WTC11 (cell line): ENCODE results near the gene ZNF540. TPM values are rescaled to one million over a fixed set of nuclear protein-coding genes. Genes with fewer than 3 reads are reported as not detected.
A peak's percentile ranks its signal among the peaks of the same experiment; 100 is the strongest.

Experiments used
- ATAC-seq: fragments of 200-7000 bp; cut with Tn5 transposase; 2 replicates; pipeline ENCODE4 v1.10.0; 2021; ENCODE audit warnings: mild to moderate bottlenecking, moderate library complexity
- CTCF ChIA-PET: fragments of 300-600 bp; sonication (Branson Sonifier 250); formaldehyde crosslinking; loops from one replicate; lab custom pipeline; 2021; ENCODE audit warnings: antibody characterized with exemption; lab: Charles Lee
- POLR2A ChIA-PET: fragments of 350-600 bp; sonication (Branson Sonifier 250); formaldehyde crosslinking; loops from one replicate; lab custom pipeline; 2021; ENCODE audit warnings: antibody characterized with exemption; lab: Charles Lee
- DNase-seq: peaks from one replicate; pipeline ENCODE4 v3.0.0; 2021; ENCODE audit warnings: low spot score
- H3K27ac Mint-ChIP-seq: 2 replicates; pipeline ENCODE4 v1.8.0; 2021; ENCODE audit warnings: mixed read lengths
- H3K27me3 Mint-ChIP-seq: 2 replicates; pipeline ENCODE4 v1.8.0; 2021; ENCODE audit warnings: low read depth, mild to moderate bottlenecking, moderate library complexity, mixed read lengths
- H3K36me3 Mint-ChIP-seq: 2 replicates; pipeline ENCODE4 v1.8.0; 2021; ENCODE audit warnings: mixed read lengths
- H3K4me1 Mint-ChIP-seq: 2 replicates; pipeline ENCODE4 v1.8.0; 2022; ENCODE audit warnings: mixed read lengths
- H3K4me3 Mint-ChIP-seq: 2 replicates; pipeline ENCODE4 v1.8.0; 2021; ENCODE audit warnings: mild to moderate bottlenecking, moderate library complexity, mixed read lengths
- H3K9me3 Mint-ChIP-seq: 2 replicates; pipeline ENCODE4 v1.8.0; 2021; ENCODE audit warnings: mixed read lengths
- AFF4 ChIP-seq: sonication (generic); formaldehyde crosslinking; IDR thresholded peaks from 2 replicates; pipeline ENCODE4 v1.8.1; 2023; ENCODE audit warnings: mild to moderate bottlenecking, missing genetic modification reagents, borderline replicate concordance
- CREM ChIP-seq: sonication (generic); formaldehyde crosslinking; IDR thresholded peaks from 2 replicates; pipeline ENCODE4 v1.8.1; 2022; ENCODE audit warnings: mild to moderate bottlenecking, missing genetic modification reagents, moderate library complexity
- ESRRA ChIP-seq: sonication (generic); formaldehyde crosslinking; IDR thresholded peaks from 2 replicates; pipeline ENCODE4 v1.8.1; 2022; ENCODE audit warnings: mild to moderate bottlenecking, missing genetic modification reagents, borderline replicate concordance
- ETV6 ChIP-seq: sonication (generic); formaldehyde crosslinking; IDR thresholded peaks from 2 replicates; pipeline ENCODE4 v1.8.1; 2022; ENCODE audit warnings: mild to moderate bottlenecking, missing genetic modification reagents
- FOXP1 ChIP-seq: sonication (generic); formaldehyde crosslinking; IDR thresholded peaks from 2 replicates; pipeline ENCODE4 v1.8.0; 2022; ENCODE audit warnings: missing genetic modification reagents, mild to moderate bottlenecking, moderate library complexity, borderline replicate concordance
- KAT7 ChIP-seq: sonication (generic); formaldehyde crosslinking; IDR thresholded peaks from 2 replicates; pipeline ENCODE4 v1.8.1; 2023; ENCODE audit warnings: missing genetic modification reagents, mild to moderate bottlenecking, borderline replicate concordance
- MXD4 ChIP-seq: fragments of 250-450 bp; sonication (Bioruptor Pico); IDR thresholded peaks from 2 replicates; pipeline ENCODE4 v1.8.0; 2021; ENCODE audit warnings: mild to moderate bottlenecking, moderate library complexity, borderline replicate concordance
- PRDM15 ChIP-seq: sonication (generic); formaldehyde crosslinking; IDR thresholded peaks from 2 replicates; pipeline ENCODE4 v1.8.0; 2022; ENCODE audit warnings: missing genetic modification reagents
- SOX15 ChIP-seq: fragments of 250-450 bp; sonication (Bioruptor Pico); IDR thresholded peaks from 2 replicates; pipeline ENCODE4 v1.9.0; 2021; ENCODE audit warnings: mild to moderate bottlenecking
- ZNF219 ChIP-seq: sonication (generic); formaldehyde crosslinking; IDR thresholded peaks from 2 replicates; pipeline ENCODE4 v1.8.0; 2023; ENCODE audit warnings: missing genetic modification reagents, mild to moderate bottlenecking, borderline replicate concordance
- ZNF416 ChIP-seq: fragments of 250-450 bp; sonication (Bioruptor Pico); IDR thresholded peaks from 2 replicates; pipeline ENCODE4 v1.9.0; 2021; ENCODE audit warnings: mild to moderate bottlenecking, inconsistent platforms
- total RNA-seq: library from RNA; stranded (reverse); gene quantifications from 3 replicates; pipeline ENCODE4 v1.2.3, GENCODE V29; 2021
- TF ChIP-seq, protein P1 (sequence below): sonication (generic); formaldehyde crosslinking; IDR thresholded peaks from 2 replicates; pipeline ENCODE4 v1.8.1; 2023; ENCODE audit warnings: mild to moderate bottlenecking, missing genetic modification reagents
- TF ChIP-seq, protein P2 (sequence below): sonication (generic); formaldehyde crosslinking; IDR thresholded peaks from 2 replicates; pipeline ENCODE4 v1.8.0; 2023; ENCODE audit warnings: missing genetic modification reagents
- TF ChIP-seq, protein P3 (sequence below): sonication (generic); formaldehyde crosslinking; conservative IDR thresholded peaks from 2 replicates; pipeline ENCODE4 v1.8.1; 2022; ENCODE audit warnings: mild to moderate bottlenecking, missing genetic modification reagents
- TF ChIP-seq, protein P4 (sequence below): sonication (generic); formaldehyde crosslinking; IDR thresholded peaks from 2 replicates; pipeline ENCODE4 v1.8.0; 2022; ENCODE audit warnings: mild to moderate bottlenecking, missing genetic modification reagents
- TF ChIP-seq, protein P5 (sequence below): sonication (generic); formaldehyde crosslinking; IDR thresholded peaks from 2 replicates; pipeline ENCODE4 v1.8.0; 2022; ENCODE audit warnings: mild to moderate bottlenecking, missing genetic modification reagents
- TF ChIP-seq, protein P6 (sequence below): sonication (generic); formaldehyde crosslinking; IDR thresholded peaks from 2 replicates; pipeline ENCODE4 v1.8.0; 2023; ENCODE audit warnings: missing genetic modification reagents, mild to moderate bottlenecking, borderline replicate concordance

The ZNF540 gene
- total RNA-seq, 1 experiment from 2014 or later: 0.28 TPM

- H3K9me3 Mint-ChIP-seq: no peaks in the 10 kb centered on the region
- peak overlapping the region; percentile 92 for H3K27ac Mint-ChIP-seq
- no peaks in the 10 kb centered on the region for H3K36me3 Mint-ChIP-seq
- ATAC-seq (peak; percentile 82), DNase-seq (peak; percentile 82)
- H3K27me3 Mint-ChIP-seq: peaks cover 40% of the 10 kb centered on the region
- CTCF ChIA-PET: no interaction called here
- POLR2A ChIA-PET: no interaction called here
- H3K4me1 Mint-ChIP-seq: peaks cover 17% of the 10 kb centered on the region
- H3K4me3 Mint-ChIP-seq: peak overlapping the region; percentile 82
- no peak for TF ChIP-seq KAT7
- TF ChIP-seq, protein P1, sequence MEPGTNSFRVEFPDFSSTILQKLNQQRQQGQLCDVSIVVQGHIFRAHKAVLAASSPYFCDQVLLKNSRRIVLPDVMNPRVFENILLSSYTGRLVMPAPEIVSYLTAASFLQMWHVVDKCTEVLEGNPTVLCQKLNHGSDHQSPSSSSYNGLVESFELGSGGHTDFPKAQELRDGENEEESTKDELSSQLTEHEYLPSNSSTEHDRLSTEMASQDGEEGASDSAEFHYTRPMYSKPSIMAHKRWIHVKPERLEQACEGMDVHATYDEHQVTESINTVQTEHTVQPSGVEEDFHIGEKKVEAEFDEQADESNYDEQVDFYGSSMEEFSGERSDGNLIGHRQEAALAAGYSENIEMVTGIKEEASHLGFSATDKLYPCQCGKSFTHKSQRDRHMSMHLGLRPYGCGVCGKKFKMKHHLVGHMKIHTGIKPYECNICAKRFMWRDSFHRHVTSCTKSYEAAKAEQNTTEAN (CRISPR knock-in tag): peak; percentile 80; the same call in 1 of the 2 replicates
- peak; percentile 77 for TF ChIP-seq ETV6 (CRISPR knock-in tag)
- peak; percentile 74; the same call in 1 of the 2 replicates for TF ChIP-seq FOXP1
- no peak for TF ChIP-seq SOX15 (CRISPR knock-in tag)
- TF ChIP-seq, protein P2, sequence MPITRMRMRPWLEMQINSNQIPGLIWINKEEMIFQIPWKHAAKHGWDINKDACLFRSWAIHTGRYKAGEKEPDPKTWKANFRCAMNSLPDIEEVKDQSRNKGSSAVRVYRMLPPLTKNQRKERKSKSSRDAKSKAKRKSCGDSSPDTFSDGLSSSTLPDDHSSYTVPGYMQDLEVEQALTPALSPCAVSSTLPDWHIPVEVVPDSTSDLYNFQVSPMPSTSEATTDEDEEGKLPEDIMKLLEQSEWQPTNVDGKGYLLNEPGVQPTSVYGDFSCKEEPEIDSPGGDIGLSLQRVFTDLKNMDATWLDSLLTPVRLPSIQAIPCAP (CRISPR knock-in tag): 0 out of 2 replicates have a peak, but pooled peaks have one; percentile 31
- no peak for TF ChIP-seq ZNF219 (CRISPR knock-in tag)
- TF ChIP-seq AFF4: no peak
- no peak for TF ChIP-seq MXD4
- TF ChIP-seq, protein P3, sequence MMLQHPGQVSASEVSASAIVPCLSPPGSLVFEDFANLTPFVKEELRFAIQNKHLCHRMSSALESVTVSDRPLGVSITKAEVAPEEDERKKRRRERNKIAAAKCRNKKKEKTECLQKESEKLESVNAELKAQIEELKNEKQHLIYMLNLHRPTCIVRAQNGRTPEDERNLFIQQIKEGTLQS: no peak
- TF ChIP-seq, protein P4, sequence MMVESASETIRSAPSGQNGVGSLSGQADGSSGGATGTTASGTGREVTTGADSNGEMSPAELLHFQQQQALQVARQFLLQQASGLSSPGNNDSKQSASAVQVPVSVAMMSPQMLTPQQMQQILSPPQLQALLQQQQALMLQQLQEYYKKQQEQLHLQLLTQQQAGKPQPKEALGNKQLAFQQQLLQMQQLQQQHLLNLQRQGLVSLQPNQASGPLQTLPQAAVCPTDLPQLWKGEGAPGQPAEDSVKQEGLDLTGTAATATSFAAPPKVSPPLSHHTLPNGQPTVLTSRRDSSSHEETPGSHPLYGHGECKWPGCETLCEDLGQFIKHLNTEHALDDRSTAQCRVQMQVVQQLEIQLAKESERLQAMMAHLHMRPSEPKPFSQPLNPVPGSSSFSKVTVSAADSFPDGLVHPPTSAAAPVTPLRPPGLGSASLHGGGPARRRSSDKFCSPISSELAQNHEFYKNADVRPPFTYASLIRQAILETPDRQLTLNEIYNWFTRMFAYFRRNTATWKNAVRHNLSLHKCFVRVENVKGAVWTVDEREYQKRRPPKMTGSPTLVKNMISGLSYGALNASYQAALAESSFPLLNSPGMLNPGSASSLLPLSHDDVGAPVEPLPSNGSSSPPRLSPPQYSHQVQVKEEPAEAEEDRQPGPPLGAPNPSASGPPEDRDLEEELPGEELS: peak; percentile 64; the same call in 1 of the 2 replicates
- TF ChIP-seq ZNF416 (CRISPR knock-in tag): no peak
- no peak for TF ChIP-seq PRDM15
- TF ChIP-seq CREM (CRISPR knock-in tag): no peak; the same call in 1 of the 2 replicates
- TF ChIP-seq, protein P5, sequence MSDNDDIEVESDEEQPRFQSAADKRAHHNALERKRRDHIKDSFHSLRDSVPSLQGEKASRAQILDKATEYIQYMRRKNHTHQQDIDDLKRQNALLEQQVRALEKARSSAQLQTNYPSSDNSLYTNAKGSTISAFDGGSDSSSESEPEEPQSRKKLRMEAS: peak; percentile 78; the same call in 1 of the 2 replicates
- TF ChIP-seq, protein P6, sequence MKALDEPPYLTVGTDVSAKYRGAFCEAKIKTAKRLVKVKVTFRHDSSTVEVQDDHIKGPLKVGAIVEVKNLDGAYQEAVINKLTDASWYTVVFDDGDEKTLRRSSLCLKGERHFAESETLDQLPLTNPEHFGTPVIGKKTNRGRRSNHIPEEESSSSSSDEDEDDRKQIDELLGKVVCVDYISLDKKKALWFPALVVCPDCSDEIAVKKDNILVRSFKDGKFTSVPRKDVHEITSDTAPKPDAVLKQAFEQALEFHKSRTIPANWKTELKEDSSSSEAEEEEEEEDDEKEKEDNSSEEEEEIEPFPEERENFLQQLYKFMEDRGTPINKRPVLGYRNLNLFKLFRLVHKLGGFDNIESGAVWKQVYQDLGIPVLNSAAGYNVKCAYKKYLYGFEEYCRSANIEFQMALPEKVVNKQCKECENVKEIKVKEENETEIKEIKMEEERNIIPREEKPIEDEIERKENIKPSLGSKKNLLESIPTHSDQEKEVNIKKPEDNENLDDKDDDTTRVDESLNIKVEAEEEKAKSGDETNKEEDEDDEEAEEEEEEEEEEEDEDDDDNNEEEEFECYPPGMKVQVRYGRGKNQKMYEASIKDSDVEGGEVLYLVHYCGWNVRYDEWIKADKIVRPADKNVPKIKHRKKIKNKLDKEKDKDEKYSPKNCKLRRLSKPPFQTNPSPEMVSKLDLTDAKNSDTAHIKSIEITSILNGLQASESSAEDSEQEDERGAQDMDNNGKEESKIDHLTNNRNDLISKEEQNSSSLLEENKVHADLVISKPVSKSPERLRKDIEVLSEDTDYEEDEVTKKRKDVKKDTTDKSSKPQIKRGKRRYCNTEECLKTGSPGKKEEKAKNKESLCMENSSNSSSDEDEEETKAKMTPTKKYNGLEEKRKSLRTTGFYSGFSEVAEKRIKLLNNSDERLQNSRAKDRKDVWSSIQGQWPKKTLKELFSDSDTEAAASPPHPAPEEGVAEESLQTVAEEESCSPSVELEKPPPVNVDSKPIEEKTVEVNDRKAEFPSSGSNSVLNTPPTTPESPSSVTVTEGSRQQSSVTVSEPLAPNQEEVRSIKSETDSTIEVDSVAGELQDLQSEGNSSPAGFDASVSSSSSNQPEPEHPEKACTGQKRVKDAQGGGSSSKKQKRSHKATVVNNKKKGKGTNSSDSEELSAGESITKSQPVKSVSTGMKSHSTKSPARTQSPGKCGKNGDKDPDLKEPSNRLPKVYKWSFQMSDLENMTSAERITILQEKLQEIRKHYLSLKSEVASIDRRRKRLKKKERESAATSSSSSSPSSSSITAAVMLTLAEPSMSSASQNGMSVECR (CRISPR knock-in tag): 0 out of 2 replicates have a peak, but pooled peaks have one; percentile 52
- TF ChIP-seq ESRRA (CRISPR knock-in tag): no peak
These were observed 61.2 kb downstream of the ZNF540 start for GRCh38 chr19:37655689-37656371.
